HG03378 (cell line): Measurements from ENCODE around the gene HSF2BP.
"Not testable (repeated sequence)": the region's sequence is repeated elsewhere in the genome, so short reads cannot be mapped to it uniquely, and the experiment has no call there.

Source experiments
- ATAC-seq: cut with Tn5 transposase; IDR thresholded peaks from one replicate; pipeline ENCODE4 v1.9.1; 2021; ENCODE audit warnings: mild to moderate bottlenecking, moderate library complexity; ENCODE audit not compliant: unreplicated experiment

HSF2BP gene

DNA sequence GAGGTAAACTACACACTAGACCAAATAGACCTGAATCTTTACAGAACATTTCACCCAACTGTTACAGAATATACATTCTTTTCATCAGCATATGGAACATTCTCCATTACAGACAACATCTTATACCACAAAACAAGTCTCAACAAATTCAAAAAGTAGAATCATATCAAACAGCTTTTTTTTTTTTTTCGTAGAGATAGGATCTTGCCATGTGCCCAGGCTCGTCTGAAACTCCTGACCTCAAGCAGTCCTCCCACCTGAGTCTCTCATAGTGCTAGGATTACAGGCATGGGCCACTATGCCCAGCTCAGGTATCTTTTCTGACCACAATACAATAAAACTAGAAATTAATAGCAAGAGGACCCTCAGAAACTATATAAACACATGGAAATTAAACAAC is 36.5 kb downstream of the HSF2BP start:
- ATAC-seq: no peak

GRCh38 chr21:43619856-43620255 is 39.4 kb downstream of the HSF2BP start:
- no peak for ATAC-seq

DNA sequence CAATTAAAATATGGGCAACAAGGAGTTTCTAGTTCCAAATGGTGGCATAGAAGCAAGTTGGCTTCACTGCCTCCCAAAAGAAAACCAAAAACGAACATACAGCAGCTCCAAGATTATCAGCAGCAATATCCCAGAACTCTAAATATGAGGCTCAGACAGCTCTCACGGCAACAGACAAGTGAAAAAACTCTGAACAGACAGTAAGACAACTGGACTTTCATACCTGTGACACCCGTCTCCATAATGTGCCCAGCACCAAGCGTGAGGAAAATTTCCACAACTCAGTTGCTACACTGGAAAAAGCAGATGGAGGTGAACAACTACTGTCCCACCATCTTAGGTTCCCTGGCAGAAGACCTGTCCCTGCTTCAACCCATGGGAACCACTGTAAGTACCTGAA is 39.9 kb downstream of the HSF2BP start:
- ATAC-seq: no peak

- ATAC-seq: no peak
These were observed 40.3 kb downstream of the HSF2BP start for GRCh38 chr21:43618940-43619339.

DNA sequence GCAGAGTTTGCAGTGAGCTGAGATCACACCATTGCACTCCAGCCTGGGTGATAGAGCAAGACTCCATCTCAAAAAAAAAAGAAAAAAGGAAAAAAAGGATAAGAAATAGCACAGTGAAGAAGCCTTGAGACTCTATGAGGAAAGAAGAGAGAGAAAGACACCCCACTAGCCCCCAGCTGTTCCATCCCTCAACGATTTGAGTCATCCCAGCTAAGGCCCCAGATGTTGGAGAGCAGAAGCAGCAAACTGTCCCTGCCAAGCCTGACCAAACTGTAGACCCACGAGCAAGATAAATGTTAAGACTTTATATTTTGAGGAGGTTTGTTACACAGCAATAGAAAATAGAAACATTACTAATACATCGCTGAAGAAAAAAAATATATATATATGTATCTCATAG is 42.4 kb downstream of the HSF2BP start:
- ATAC-seq: not testable (repeated sequence)

DNA sequence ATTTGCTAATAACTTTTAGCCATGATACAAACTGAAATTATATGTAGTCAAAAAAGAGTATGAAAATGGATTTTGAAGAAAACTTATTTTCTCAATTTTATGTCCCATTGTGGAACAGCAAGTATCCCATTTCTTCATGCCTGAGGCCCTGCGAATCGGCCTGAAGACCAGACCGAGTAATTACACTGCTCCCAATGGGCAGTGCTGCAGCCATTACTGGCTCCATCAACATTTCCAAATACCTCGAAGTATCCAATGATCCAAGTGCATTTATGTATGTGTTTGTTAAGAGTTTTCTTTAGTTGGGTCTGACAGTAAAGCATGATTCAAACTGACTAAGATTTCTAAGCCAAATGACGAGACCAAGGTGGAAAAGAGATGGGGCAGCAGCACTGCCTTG is 44.4 kb downstream of the HSF2BP start:
- no peak for ATAC-seq

GRCh38 chr21:43613755-43614638 is 45.3 kb downstream of the HSF2BP start:
- ATAC-seq: no peak

DNA sequence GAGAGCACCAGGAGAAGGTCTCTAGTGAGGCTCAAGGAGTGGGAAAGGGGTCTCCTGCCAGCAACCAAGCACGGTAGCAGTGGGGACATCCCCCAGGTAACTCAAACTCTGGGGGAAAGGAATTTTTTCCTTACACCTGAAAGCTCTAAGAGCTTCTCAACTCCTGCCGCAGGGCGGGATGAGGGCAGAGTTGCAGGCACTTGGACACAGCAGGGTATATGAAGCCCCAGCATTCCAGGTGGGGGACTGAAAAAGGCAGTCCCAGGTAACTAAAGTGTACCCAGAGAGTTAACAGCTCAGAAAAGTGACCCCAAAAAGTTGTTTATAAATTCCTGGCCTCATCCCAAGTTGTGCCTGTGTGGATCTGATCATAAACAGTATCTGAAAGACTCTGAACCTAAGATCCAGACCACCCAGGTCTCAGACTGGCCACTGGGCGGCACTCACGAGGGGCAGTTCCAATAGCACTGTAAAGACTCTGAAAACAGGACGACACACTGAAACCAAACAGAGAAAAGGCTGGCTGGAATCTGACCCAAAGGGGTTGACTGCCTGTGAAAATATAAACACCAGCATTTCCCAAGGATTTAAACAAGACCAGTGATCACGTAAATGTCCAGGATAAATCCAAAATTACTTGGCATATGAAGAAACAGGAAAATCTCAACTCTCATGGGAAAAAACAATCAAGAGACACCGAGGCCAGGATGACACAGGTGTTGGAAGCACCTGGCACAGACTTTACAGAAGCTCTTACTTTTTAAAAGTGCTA is 47.5 kb downstream of the HSF2BP start:
- no peak for ATAC-seq

DNA sequence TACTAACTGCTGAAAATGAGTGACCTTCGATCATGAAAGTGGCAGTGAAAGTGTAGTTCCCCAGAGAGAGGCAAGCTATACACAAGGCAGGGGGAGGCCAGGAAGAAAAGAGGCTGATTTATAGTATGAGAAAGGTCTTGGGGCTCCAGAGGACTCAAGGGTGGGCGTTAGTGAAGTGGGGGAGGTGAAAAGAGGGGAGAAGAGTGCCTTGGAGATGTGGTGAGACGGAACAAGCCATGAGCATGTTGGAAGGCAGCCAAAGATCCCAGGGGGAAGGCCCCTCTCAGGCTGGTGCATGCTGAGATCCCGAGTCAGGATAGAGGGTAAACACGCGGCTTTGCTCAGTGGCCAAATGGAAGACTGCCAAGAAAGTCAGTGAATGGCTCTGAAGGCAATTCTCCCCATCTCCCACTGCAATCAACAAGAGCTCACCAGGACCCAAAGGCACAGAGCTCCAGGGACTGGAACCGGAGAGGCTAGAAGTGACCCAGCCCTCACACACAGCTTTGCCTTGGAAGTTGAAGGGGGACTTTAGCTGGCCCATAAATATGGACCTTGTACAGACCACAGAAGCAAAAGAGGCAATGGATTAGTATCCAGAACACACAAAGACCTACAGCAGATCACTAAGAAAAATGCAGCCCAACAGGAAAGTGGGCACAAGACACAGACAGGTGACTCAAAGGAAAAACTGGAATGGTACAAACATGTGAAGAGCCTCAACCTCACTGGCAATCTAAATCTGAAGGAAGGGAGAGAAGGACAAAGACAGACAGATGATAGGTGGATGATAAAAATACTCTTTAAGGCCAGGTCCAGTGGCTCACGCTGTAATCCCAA is 49.6 kb downstream of the HSF2BP start:
- no peak for ATAC-seq

- ATAC-seq: no peak
These were observed 50.6 kb downstream of the HSF2BP start for GRCh38 chr21:43608664-43609063.

- no peak for ATAC-seq
These were observed 51.1 kb downstream of the HSF2BP start for GRCh38 chr21:43608225-43608624.

DNA sequence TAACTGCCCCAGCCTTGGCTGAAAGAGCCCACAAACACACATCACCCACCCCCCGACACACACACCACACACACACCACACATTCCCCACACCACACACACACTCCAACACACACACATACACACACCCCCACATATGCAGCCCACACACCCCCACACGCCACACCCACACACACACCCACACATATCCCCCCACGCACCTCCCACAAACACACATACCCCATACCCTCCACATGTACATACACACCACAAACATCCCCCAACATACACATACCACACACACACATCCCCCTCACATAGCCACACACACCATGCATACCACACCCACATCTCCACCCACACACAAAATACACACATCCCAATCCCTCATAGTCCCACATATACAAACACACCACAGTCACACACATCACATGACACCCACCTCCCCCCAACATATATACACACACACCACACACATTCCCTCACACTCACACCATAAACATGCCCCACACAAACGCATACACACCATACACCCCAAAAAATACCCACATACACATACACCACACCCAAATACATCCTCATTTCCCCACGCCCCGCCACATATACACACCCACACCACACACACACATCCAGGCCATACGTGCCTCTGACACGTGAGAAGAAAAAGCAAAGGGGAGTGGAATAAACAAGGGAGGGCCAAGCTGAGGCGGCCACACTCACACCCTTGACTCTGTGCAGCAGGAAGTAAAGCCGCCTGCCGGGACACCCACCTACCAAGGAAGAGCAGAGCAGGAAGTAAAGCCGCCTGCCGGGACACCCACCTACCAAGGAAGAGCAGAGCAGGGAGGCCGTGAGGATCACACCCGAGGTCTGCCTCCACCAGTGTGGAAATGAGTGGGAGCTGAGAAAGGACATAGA is 53.7 kb downstream of the HSF2BP start:
- ATAC-seq: no peak

DNA sequence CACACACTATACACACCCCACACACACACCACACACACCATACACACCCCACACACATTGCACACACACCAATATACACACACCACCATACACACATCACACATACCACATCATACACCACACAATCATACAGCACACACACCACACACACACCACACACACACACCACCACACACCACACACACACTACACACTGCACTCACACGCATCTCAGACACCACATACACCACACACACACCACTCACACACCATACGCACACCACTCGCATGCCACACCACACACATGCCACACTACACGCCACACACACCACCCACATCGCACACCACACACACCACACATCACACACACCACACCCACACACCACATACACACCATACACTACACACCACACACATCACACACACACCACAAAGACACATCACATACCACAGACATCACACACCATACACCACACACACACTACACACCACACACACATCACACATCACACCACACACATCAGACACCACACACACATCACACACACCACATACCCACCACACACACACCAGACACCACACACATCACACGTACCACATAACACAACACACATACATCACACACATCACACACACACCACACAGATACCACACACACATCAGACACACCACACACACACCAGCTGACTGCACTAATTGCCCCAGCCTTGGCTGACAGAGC is 54.6 kb downstream of the HSF2BP start:
- ATAC-seq: no peak

- ATAC-seq: no peak
These were observed 55.4 kb downstream of the HSF2BP start for GRCh38 chr21:43603641-43604504.

DNA sequence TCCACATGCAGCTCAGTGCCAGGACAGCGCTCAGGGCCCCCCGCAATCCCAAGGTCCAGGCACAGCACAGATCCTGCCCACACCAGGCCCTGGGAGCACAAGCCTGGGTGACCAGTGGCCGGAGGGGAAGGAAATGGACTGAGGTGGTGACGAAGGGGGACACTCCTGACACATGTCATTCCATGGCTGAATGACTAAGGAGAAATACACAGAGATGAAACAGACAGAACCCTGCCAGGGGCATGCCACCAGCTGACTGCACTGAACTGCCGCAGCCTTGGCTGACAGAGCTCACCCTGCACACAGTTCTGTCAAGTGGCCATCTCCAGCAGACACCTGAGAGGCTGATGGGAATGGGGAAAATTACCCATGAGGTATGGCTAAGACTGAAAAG is 56.1 kb downstream of the HSF2BP start:
- ATAC-seq: no peak

DNA sequence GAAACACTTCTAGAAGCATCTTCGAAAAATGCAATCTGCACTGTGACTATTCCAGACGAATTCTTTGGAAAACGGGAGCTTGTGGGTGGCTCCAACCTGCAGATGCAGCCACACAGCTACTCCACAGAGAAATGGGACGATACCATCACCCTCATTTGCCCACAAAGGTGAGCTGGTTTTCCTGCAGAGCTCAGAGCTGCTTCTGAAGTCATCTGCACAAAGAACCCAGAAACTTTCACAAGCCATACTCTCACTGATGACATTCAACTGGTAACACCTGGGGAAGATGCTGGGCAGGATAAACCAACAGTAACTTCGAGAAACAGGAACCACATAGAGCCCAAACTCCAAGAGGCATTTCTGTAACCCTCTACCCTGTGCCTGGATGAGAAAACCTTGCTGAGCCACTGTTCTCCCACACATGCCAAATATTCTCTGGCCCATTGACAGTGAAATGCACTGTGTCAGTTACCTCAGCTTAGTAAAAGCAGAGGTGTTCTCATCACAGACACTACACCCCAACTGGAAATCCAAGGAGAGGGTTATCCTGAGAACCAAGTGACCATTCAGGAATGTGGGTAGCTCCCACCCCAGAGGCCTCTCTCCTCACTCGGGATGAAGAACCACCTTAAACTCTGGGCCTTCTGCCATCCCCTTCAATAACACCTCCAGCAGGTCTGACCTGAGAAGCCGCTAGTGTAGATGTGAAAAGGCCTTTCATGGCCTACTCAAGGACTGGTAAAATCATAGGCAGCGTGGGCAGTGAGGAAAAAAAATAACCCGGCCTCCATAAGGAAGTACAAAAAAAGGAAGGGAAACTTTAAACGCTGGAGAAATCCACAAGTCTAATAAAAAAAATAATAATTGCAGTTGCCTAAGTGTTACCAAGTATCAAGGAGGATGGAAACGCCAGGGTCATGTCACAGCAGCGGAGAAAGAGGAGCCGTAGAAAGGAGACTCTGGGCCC is 56.7 kb downstream of the HSF2BP start:
- no peak for ATAC-seq

DNA sequence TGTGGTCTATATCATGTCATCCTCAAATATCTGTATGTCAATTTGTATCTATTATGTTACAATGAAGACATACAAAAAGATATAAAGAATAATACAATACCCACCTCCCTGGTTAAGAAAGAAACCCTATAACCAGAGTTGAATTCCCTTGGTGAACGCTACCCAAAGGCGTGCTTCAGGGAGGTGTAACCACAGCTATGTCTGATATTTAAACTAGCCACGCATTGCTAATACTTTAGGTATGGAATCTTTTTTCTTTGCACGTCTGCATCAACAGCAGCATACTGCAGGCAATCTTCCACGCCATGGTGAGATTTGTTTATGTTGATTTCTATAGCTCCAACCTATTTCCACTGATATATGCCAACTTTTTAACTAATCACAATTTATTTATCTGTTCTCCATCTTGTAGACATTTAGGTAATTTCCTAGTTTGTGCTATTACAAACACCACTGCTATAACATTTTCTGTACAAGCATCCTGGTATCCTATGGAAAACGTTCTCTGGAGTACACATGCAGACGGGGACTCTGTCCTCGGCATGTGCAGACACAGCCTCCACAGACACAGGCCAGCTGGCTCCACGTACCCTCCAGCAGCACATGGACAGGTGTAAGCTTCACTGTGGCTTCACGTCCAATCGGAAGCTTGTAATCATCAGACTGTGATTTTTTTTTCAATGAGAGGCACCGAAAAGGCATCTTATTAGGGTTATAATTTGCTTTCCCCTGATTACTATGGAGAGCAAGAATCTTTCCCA is 58.5 kb downstream of the HSF2BP start:
- no peak for ATAC-seq
